GM12878 (cell line): Measurements from ENCODE around the gene INF2. TPM values are rescaled to one million over a fixed set of nuclear protein-coding genes. Genes with fewer than 3 reads are reported as not detected.
A peak's percentile ranks its signal among the peaks of the same experiment; 100 is the strongest.

ENCODE experiments used
- BACH1 ChIP-seq: fragments of 450-650 bp; IDR thresholded peaks from 2 replicates; pipeline ENCODE4 v1.6.1; 2017; ENCODE audit warnings: mild to moderate bottlenecking, borderline replicate concordance
- BHLHE40 ChIP-seq, 2 experiments: fragments of 450-650 bp in 1 of 2; IDR thresholded peaks; 2 replicates each; pipeline ENCODE4 v1.6.1; 2011 to 2017; ENCODE audit warnings: low read depth in 2 of 2, borderline replicate concordance in 1 of 2, improper control_type of control experiment in 1 of 2, low read length in 1 of 2, mild to moderate bottlenecking in 1 of 2
- CUX1 ChIP-seq: IDR thresholded peaks from 2 replicates; pipeline ENCODE4 v1.6.1; 2012; ENCODE audit warnings: improper control_type of control experiment, low read depth, low read length; ENCODE audit not compliant: insufficient replicate concordance
- DPF2 ChIP-seq: fragments of 450-650 bp; IDR thresholded peaks from 2 replicates; pipeline ENCODE4 v1.6.1; 2017; ENCODE audit warnings: mild to moderate bottlenecking
- EGR1 ChIP-seq, 2 experiments: IDR thresholded peaks; 1 replicate in 1 of 2; 2 replicates in 1 of 2; pipeline ENCODE4 v1.6.1; 2011 to 2012; ENCODE audit warnings: low read depth in 2 of 2, low read length in 2 of 2, borderline replicate concordance in 1 of 2, mild to moderate bottlenecking in 1 of 2, moderate library complexity in 1 of 2
- EP300 ChIP-seq, 2 experiments: fragments of 150-350 bp in 1 of 2; IDR thresholded peaks; 2 replicates each; pipeline ENCODE4 v1.6.1; 2011 to 2012; ENCODE audit warnings: low read depth in 2 of 2, low read length in 2 of 2, borderline replicate concordance in 1 of 2, improper control_type of control experiment in 1 of 2, inconsistent platforms in 1 of 2; ENCODE audit not compliant: control insufficient read depth in 1 of 2
- ETV6 ChIP-seq, 2 experiments: fragments of 450-650 bp in 1 of 2; IDR thresholded peaks in 1 of 2; conservative IDR thresholded peaks in 1 of 2; 2 replicates each; pipeline ENCODE4 v1.6.1; 2014; ENCODE audit warnings: antibody characterized with exemption in 1 of 2, borderline replicate concordance in 1 of 2, low read depth in 1 of 2, mild to moderate bottlenecking in 1 of 2, moderate library complexity in 1 of 2
- HDAC6 ChIP-seq: fragments of 200-600 bp; sonication (generic); IDR thresholded peaks from one replicate; pipeline ENCODE4 v1.8.0; 2017; ENCODE audit warnings: antibody characterized with exemption; ENCODE audit not compliant: unreplicated experiment
- MAX ChIP-seq: IDR thresholded peaks from 2 replicates; pipeline ENCODE4 v1.6.1; 2012; ENCODE audit warnings: low read depth, low read length, improper control_type of control experiment
- MLLT1 ChIP-seq: fragments of 450-650 bp; IDR thresholded peaks from 2 replicates; pipeline ENCODE4 v1.6.1; 2016; ENCODE audit warnings: mild to moderate bottlenecking
- MTA3 ChIP-seq: IDR thresholded peaks from 2 replicates; pipeline ENCODE4 v1.6.1; 2012; ENCODE audit warnings: low read length, inconsistent platforms, borderline replicate concordance
- MYC ChIP-seq: IDR thresholded peaks from 2 replicates; pipeline ENCODE4 v1.6.1; 2011; ENCODE audit warnings: mild to moderate bottlenecking, low read length, moderate library complexity, inconsistent platforms; ENCODE audit not compliant: insufficient read depth, insufficient replicate concordance, insufficient read length, severe bottlenecking
- NFIC ChIP-seq: IDR thresholded peaks from 2 replicates; pipeline ENCODE4 v1.6.1; 2012; ENCODE audit warnings: low read depth, mild to moderate bottlenecking, inconsistent platforms, low read length, moderate library complexity
- NRF1 ChIP-seq: conservative IDR thresholded peaks from 2 replicates; pipeline ENCODE4 v1.6.1; 2011; ENCODE audit warnings: mild to moderate bottlenecking, low read depth, low read length, improper control_type of control experiment
- PAX5 ChIP-seq: IDR thresholded peaks from 2 replicates; pipeline ENCODE4 v1.6.1; 2011; ENCODE audit warnings: low read depth, low read length, borderline replicate concordance
- POU2F2 ChIP-seq: IDR thresholded peaks from 3 replicates; pipeline ENCODE4 v1.6.1; 2011; ENCODE audit warnings: low read depth, mild to moderate bottlenecking, low read length, borderline replicate concordance
- SUPT20H ChIP-seq: IDR thresholded peaks from 2 replicates; pipeline ENCODE4 v1.6.1; 2011; ENCODE audit warnings: low read depth, mild to moderate bottlenecking, low read length, moderate library complexity, borderline replicate concordance; ENCODE audit not compliant: control insufficient read depth
- TCF3 ChIP-seq: IDR thresholded peaks from 2 replicates; pipeline ENCODE4 v1.6.1; 2012; ENCODE audit warnings: low read depth, mild to moderate bottlenecking, low read length, borderline replicate concordance; ENCODE audit not compliant: insufficient read depth
- USF1 ChIP-seq: IDR thresholded peaks from 2 replicates; pipeline ENCODE4 v1.6.1; 2011; ENCODE audit warnings: borderline replicate concordance, low read depth, mild to moderate bottlenecking, moderate library complexity, mixed read lengths, low read length; ENCODE audit not compliant: insufficient read depth; ENCODE audit errors: extremely low read length
- polyA plus RNA-seq, 11 experiments: library from polyadenylated mRNA; depleted of rRNA in 4 of 11; unstranded in 6 of 11; stranded (reverse) in 5 of 11; fragments of >200 nt; fragmentation: Nextera tagmentation in 4 of 11; fragmentation: Illumina TruSeq in 1 of 11; extraction: Ambion mirVana in 4 of 11; extraction: Trizol in 1 of 11; gene quantifications; 1 replicate in 1 of 11; 2 replicates in 10 of 11; pipeline versions ENCODE4 v1.2.1 to v1.2.3, GENCODE V29; 2011 to 2016; ENCODE audit warnings: inconsistent platforms in 2 of 11, missing spikeins in 2 of 11, low read depth in 1 of 11
- total RNA-seq, 4 experiments: library from RNA; depleted of rRNA in 3 of 4; stranded (reverse); fragments of >200 nt in 3 of 4; fragmentation: Illumina TruSeq in 1 of 4; extraction: Trizol in 1 of 4; gene quantifications; 2 replicates each; pipeline versions ENCODE4 v1.2.1 to v1.2.3, GENCODE V29; 2013 to 2021

INF2 gene
- total and polyA plus RNA-seq, 10 of the 15 experiments (the other 5 are each of a cell fraction or from before 2014, with no cell fraction given): 0.72 to 43.2 (median 8.3) TPM

GRCh38 chr14:104659764-104660523 lies 29.5 kb upstream of the INF2 start (continued):
- TF ChIP-seq CUX1 (no peak), MTA3 (0 out of 2 replicates have a peak, but pooled peaks have one; percentile 5), BHLHE40 (IDR thresholded peaks at IDR 0.05; ENCODE audit: borderline replicate concordance in 1 of 2, low read depth in 2 of 2, low read length in 1 of 2) (peak; percentile 64 to 73; a peak in 2 of 4 replicates), SUPT20H (no peak), DPF2 (peak; percentile 72), MLLT1 (no peak), MYC (no peak), MAX (no peak), NFIC (peak; percentile 50; the same call in 1 of the 2 replicates), EP300 (IDR thresholded peaks at IDR 0.05; ENCODE audit: borderline replicate concordance in 1 of 2, control insufficient read depth in 1 of 2, low read depth in 2 of 2, low read length in 2 of 2) (peak; percentile 36 to 46; a peak in 2 of 4 replicates), TCF3 (peak; percentile 99), POU2F2 (0 out of 3 replicates have a peak, but pooled peaks have one; percentile 24), NRF1 (no peak), HDAC6 (no peak), USF1 (no peak), PAX5 (peak; percentile 54; the same call in 1 of the 2 replicates), ETV6 (conservative IDR thresholded peaks at IDR 0.05 in 1 of 2, IDR thresholded peaks at IDR 0.05 in 1 of 2; ENCODE audit: borderline replicate concordance in 1 of 2, low read depth in 1 of 2) (peak in 1 of 2 experiments; percentile 61; a peak in 2 of 4 replicates), BACH1 (0 out of 2 replicates have a peak, but pooled peaks have one; percentile 25), EGR1 (IDR thresholded peaks at IDR 0.05; ENCODE audit: borderline replicate concordance in 1 of 2, low read depth in 2 of 2, low read length in 2 of 2) (peak; percentile 56 to 96)
